ENCODE data around the gene SLC41A3. TPM values are rescaled to one million over a fixed set of nuclear protein-coding genes. Genes with fewer than 3 reads are reported as not detected.

Gene SLC41A3
- polyA plus RNA-seq, 2 of the 4 experiments (the other 2 are of a cell fraction) = 18.9 to 24.2 TPM

DNA sequence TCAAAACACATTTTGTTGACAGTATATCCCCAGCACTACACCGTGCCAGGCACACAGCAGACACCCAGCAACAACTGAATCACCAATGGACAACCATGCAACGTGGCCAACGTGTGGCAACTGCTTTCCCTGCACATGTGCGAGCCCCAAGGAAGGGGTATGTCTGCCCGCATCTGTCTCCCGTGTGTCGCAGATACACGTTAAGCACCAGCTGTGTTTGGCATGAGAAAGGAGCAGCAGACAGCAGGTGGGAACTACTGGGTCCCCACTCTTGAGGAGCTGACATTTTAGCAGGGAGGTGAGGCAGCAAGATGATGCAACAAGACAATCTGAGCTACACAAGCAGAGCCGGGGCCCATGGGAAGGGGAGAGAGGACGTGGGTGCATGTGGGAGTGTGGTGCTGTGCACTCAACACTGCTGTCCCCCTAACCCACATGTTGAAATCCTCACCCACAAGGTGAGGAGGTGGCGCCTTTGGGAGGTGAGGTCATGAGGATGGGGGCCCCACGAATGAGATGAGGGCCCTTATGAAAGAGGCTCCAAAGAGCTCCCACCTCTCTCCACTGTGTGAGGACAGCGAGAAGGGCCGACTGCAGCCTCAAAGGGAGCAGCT, 58.7 kb downstream of the SLC41A3 start:
- no peak for TF ChIP-seq POLR2A (IDR thresholded peaks at IDR 0.05; ENCODE audit: low read length)
- TF ChIP-seq GATA3 (IDR thresholded peaks at IDR 0.05; ENCODE audit: borderline replicate concordance) = no peak
- TF ChIP-seq RFX5 (IDR thresholded peaks at IDR 0.05) = no peak
- no peak for TF ChIP-seq RNF2 (IDR thresholded peaks at IDR 0.05; ENCODE audit: borderline replicate concordance, low read depth)
- TF ChIP-seq MAFK (IDR thresholded peaks at IDR 0.05; ENCODE audit: partially characterized antibody) = no peak
- TF ChIP-seq BHLHE40 (IDR thresholded peaks at IDR 0.05; ENCODE audit: low read depth, low read length) = no peak
- TF ChIP-seq ZFP36 (IDR thresholded peaks at IDR 0.05; ENCODE audit: borderline replicate concordance, partially characterized antibody) = no peak
- no peak for TF ChIP-seq CHD4 (IDR thresholded peaks at IDR 0.05; ENCODE audit: borderline replicate concordance)
- no peak for TF ChIP-seq ZNF302 (CRISPR knock-in tag; IDR thresholded peaks at IDR 0.05)
- no peak for TF ChIP-seq RAD21 (conservative IDR thresholded peaks at IDR 0.05 in 1 of 2, IDR thresholded peaks at IDR 0.05 in 1 of 2)
- TF ChIP-seq ESRRA (IDR thresholded peaks at IDR 0.05; ENCODE audit: borderline replicate concordance, low read length) = no peak
- TF ChIP-seq, protein P1, sequence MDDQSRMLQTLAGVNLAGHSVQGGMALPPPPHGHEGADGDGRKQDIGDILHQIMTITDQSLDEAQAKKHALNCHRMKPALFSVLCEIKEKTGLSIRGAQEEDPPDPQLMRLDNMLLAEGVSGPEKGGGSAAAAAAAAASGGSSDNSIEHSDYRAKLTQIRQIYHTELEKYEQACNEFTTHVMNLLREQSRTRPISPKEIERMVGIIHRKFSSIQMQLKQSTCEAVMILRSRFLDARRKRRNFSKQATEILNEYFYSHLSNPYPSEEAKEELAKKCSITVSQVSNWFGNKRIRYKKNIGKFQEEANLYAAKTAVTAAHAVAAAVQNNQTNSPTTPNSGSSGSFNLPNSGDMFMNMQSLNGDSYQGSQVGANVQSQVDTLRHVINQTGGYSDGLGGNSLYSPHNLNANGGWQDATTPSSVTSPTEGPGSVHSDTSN (IDR thresholded peaks at IDR 0.05) = no peak
- TF ChIP-seq, protein P2, sequence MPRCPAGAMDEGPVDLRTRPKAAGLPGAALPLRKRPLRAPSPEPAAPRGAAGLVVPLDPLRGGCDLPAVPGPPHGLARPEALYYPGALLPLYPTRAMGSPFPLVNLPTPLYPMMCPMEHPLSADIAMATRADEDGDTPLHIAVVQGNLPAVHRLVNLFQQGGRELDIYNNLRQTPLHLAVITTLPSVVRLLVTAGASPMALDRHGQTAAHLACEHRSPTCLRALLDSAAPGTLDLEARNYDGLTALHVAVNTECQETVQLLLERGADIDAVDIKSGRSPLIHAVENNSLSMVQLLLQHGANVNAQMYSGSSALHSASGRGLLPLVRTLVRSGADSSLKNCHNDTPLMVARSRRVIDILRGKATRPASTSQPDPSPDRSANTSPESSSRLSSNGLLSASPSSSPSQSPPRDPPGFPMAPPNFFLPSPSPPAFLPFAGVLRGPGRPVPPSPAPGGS (IDR thresholded peaks at IDR 0.05) = no peak
- no peak for TF ChIP-seq KDM5A (IDR thresholded peaks at IDR 0.05)
- no peak for TF ChIP-seq NR3C1 (IDR thresholded peaks at IDR 0.05)
- TF ChIP-seq EHF (CRISPR knock-in tag; IDR thresholded peaks at IDR 0.05) = no peak
- TF ChIP-seq, protein P3, sequence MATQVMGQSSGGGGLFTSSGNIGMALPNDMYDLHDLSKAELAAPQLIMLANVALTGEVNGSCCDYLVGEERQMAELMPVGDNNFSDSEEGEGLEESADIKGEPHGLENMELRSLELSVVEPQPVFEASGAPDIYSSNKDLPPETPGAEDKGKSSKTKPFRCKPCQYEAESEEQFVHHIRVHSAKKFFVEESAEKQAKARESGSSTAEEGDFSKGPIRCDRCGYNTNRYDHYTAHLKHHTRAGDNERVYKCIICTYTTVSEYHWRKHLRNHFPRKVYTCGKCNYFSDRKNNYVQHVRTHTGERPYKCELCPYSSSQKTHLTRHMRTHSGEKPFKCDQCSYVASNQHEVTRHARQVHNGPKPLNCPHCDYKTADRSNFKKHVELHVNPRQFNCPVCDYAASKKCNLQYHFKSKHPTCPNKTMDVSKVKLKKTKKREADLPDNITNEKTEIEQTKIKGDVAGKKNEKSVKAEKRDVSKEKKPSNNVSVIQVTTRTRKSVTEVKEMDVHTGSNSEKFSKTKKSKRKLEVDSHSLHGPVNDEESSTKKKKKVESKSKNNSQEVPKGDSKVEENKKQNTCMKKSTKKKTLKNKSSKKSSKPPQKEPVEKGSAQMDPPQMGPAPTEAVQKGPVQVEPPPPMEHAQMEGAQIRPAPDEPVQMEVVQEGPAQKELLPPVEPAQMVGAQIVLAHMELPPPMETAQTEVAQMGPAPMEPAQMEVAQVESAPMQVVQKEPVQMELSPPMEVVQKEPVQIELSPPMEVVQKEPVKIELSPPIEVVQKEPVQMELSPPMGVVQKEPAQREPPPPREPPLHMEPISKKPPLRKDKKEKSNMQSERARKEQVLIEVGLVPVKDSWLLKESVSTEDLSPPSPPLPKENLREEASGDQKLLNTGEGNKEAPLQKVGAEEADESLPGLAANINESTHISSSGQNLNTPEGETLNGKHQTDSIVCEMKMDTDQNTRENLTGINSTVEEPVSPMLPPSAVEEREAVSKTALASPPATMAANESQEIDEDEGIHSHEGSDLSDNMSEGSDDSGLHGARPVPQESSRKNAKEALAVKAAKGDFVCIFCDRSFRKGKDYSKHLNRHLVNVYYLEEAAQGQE (IDR thresholded peaks at IDR 0.05) = no peak
- no peak for TF ChIP-seq FOXS1 (CRISPR knock-in tag; IDR thresholded peaks at IDR 0.05)
- no peak for TF ChIP-seq FOSB (CRISPR knock-in tag; IDR thresholded peaks at IDR 0.05)
- TF ChIP-seq, protein P4, sequence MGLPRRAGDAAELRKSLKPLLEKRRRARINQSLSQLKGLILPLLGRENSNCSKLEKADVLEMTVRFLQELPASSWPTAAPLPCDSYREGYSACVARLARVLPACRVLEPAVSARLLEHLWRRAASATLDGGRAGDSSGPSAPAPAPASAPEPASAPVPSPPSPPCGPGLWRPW (IDR thresholded peaks at IDR 0.05) = no peak
- ChIA-PET CTCF (no interaction called here), POLR2A (no interaction called here)
- DNase-seq (ENCODE audit: low read depth in 1 of 2, low spot score in 1 of 2) (no peak), ATAC-seq (no peak), FAIRE-seq (no peak)
- no peak overlapping the region for H3K4me2 ChIP-seq
- H3K27ac ChIP-seq = no peak overlapping the region
- peaks cover 5% of the 10 kb centered on the region; the same call in 1 of the 3 replicates for H3K9me3 ChIP-seq
- H3K4me3 ChIP-seq = no peak overlapping the region
- H3K4me1 ChIP-seq = no peaks in the 10 kb centered on the region
- WGBS (ENCODE audit: missing lambda C conversion rate) = 63% methylated on average over 10 of the region's 14 CpGs

DNA sequence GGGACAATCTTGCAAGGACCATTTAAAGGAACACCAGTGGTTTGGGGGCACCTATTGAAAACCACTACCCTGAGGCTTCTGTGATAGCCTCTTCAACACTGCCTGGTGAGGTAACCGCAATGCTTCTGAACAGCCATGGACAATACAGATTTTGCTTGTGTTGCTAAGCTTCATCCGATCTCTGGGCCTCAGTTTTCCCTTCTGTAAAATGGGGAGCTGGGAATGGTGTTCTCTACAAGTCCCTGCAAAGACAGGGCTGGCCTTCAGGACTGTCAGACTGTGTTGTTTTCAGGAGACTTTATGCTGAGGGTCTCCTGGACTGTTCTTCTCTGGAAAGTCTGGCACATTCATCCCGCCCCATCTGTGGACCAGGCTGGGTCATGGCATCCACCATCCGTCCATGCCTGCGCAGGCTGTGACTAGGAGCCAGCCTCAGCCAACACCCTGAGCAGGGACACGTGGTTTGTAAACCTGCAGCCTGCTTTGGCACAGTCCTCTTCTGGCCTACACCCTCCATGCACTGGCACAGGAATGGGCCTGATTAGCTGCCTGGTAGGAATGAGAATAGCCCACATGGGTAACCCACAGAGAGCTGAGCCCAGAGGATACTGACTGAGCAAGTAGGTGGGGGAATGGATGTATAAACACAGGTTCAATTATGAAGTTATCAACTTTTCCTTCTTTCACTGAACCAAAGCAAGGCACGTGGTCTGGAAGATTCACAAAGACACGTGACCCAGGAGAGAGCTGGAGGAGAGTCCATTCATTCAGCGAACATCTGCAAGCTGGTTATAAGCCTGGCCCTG, 59.7 kb downstream of the SLC41A3 start:
- ChIA-PET CTCF (no interaction called here), POLR2A (no interaction called here)
- ATAC-seq (no peak), FAIRE-seq (no peak), DNase-seq (ENCODE audit: low read depth in 1 of 2, low spot score in 1 of 2) (no peak)
- Histone ChIP-seq H3K4me2 (no peak overlapping the region), H3K27ac (no peak overlapping the region), H3K4me3 (no peak overlapping the region), H3K4me1 (no peaks in the 10 kb centered on the region), H3K9me3 (peaks cover 5% of the 10 kb centered on the region; the same call in 1 of the 3 replicates)
- no peak for TF ChIP-seq POLR2AphosphoS2 (conservative IDR thresholded peaks at IDR 0.05; ENCODE audit: low read length)
- TF ChIP-seq, protein P2 (IDR thresholded peaks at IDR 0.05) = no peak
- no peak for TF ChIP-seq FOSL2 (IDR thresholded peaks at IDR 0.05)
- TF ChIP-seq FOSL2 (CRISPR knock-in tag; IDR thresholded peaks at IDR 0.05) = no peak
- 79% methylated on average over 9 of the region's 9 CpGs for WGBS (ENCODE audit: missing lambda C conversion rate)
